HG02943 (cell line): ENCODE results near the gene RBM44.
"Not testable (repeated sequence)": the region's sequence is repeated elsewhere in the genome, so short reads cannot be mapped to it uniquely, and the experiment has no call there.

Source experiments
- ATAC-seq: cut with Tn5 transposase; IDR thresholded peaks from one replicate; pipeline ENCODE4 v1.9.1; 2021; ENCODE audit warnings: mild to moderate bottlenecking, low read depth, moderate library complexity; ENCODE audit not compliant: unreplicated experiment

Gene RBM44

DNA sequence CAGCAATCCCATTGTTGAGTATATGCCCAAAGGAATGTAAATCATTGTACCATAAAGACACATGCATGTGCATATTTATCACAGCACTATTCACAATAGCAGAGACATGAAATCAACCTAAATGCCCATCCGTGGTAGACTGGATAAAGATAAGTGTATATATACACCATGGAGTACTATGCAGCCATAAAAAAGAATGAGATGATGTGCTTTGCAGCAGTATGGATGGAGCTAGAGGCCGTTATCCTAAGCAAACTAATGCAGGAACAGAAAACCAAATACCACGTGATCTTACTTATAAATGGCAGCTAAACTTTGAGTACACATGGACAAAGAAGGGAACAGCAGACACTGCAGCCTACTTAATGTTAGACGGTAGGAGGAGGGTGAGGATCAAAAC is 42.5 kb downstream of the RBM44 start:
- ATAC-seq, result no peak

DNA sequence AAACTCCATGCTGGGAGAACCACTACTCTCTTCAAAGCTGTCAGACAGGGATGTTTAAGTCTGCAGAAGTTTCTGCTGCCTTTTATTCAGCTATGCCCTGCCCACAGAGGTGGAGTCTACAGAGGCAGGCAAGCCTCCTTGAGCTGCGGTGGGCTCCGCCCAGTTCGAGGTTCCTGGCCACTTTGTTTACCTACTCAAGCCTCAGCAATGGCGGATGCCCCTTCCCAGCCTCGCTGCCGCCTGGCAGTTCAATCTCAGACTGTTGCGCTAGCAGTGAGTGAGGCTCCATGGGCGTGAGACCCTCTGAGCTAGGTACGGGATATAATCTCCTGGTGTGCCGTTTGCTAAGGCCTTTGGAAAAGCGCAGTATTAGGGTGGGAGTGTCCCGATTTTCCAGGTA is 50.4 kb downstream of the RBM44 start:
- not testable (repeated sequence) for ATAC-seq

DNA sequence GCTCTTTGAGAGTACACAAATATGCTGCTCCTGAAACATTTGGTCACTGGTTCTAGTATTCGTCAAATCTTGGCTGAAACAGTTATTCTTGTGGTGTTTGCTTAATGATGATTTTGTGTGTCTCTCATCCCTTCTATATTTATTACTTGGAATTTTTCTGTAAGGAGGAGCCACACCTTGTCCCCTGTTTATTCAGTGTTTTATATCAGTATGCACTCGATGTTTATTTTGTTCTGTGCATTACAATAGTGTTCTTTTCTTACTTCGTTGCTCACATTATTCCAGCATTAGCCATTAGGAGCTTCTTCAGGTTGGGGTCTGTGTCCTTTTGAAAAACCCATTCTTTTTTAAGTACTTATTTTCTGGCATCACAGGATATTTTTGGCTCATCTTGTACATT is 55.7 kb downstream of the RBM44 start:
- no peak for ATAC-seq

DNA sequence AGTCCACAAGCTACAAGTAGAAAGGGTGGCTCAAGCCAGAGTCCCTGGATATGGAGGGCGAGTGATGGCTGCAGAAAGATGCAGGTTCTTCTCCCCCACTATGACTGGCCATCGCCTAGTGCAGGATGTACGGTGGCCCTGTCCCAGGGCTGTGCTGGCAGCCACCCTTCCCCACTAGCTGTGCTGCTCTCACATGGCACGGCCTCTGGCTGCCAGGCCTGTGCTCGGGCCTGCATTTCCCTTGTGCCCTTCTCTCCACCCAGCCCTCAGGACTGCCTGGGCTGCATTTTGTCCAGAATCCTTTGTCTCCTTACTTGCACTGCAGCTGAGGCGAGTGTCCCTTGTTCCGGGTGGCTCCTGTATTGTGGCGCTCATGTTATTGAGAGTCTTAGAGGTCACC is 59.2 kb downstream of the RBM44 start:
- ATAC-seq, result no peak

DNA sequence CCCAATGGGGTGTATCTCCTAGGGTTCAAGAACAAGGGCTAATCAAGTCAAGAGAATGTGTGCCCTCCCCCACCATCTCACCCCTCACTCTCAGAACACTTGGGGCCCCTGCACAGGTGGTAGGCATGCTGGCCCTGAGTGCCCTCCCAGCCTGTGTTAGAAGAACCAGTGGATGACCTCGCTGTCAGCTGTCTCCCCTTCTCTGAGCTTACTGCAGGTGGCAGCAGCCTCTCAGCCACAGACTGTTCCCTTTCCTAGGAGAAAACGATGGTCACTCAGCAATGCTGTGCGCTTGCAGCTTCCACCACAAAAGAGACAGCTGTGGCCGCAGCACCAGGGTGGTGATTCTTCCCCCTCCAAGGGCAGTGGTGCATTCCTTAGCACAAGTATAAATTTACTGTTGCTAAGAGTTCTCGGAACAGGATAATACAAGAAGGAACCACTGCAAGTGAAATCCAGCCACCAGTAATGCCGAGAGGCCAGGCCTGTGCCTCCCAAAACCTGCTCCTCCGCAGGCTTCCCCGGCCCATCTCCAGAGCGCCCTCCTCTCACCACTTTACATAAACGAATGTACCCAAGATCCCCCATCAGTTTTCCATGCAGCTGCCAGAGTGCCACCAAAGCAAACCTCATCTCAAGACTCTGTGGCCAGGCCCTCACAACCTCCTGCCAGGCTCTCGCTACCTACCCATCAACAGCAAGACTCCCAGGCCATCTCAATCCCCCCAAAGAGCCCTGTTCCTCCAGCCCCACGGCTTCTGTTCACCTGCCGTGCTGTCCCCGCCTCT is 59.9 kb downstream of the RBM44 start:
- ATAC-seq, result no peak

DNA sequence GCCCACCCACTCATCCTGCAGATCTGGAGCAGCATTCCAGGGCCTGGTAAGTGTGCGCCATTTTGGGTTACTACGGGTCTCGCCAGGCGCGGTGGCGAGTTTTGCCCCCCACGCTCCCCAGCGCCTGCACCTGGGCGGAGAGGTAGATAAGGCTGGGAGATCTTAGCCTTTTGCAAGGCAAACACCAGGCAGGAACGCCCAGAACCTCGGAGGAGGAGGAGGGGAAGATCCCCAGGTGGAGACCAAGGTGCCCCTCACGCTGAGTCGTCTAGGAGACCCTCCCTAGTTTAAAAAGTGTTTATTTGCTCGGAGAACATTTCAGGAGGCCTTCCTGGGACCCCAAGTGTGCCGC is 60.5 kb downstream of the RBM44 start:
- no peak for ATAC-seq

DNA sequence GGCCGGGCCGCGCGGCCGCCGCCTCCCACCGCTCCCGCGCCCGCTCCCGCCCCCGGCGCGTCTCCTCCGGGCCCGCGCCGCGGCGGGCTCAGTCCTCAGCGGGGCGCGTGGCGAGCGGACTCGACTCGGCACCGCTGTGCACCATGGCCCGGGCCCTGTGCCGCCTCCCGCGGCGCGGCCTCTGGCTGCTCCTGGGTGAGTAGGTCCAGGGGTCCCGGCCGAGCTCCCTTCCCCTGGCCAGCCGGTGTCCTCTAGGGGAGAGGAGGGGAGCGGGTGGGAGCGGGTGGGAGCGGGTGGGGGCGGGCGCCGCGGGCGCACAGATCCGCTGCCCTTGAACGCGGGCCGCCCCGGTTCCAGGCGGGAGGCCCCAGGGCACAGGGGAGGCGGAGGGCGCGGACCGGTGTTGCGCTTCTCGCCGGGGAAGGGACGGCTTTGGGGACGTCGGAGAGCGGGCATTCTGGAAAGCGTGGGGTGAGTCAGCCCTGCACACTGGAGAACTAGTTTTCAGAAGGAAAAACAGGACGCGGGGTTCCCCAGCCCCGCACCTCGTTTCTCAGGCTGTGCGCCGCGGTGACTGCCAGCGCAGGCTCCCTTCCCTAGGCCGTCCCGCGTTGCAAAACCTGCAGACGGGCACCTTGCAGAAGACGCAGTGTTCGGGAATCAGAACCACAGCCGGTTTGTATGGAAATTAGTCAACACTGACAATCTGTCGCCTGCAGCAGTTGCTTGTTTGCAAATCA is 61.1 kb downstream of the RBM44 start, which contains the start of gene RAMP1:
Gene RAMP1, plus strand, starts transcription at position 91 of the 740 bp plus-strand sequence. Its CDS starts 53 bp downstream, at position 144.
- ATAC-seq, result no peak

DNA sequence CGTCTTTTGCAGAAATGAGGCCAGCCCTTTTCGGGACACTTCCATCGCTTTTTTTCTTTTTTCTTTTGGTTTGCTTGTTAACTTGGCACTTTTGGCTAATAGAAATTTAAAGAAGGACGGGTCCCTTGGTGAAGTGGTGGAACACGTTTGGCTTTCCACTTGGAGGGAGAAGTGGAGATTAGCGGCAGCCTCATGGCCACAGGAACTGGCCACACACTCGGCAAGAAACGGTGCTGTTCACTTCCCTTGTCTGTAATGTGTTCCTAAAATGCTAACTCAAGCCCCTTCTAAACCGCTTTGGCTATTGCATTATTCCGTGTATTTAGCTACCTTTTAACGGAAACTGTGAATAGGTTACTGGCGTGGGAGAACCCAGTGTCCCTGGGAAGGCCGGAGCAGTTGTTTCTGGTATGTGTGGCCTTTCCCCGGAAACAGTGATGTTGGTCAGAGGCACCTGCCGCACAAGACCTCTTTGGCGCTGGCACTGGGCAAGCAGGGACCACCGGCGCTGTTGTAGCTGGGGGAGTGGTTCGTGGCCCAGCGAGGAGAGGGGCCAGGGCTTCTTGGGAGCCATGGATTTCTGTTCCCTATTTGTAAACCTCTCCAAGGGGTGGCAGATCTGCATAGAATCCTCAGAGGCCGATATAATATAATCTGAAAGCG is 61.8 kb downstream of the RBM44 start:
- no peak for ATAC-seq

DNA sequence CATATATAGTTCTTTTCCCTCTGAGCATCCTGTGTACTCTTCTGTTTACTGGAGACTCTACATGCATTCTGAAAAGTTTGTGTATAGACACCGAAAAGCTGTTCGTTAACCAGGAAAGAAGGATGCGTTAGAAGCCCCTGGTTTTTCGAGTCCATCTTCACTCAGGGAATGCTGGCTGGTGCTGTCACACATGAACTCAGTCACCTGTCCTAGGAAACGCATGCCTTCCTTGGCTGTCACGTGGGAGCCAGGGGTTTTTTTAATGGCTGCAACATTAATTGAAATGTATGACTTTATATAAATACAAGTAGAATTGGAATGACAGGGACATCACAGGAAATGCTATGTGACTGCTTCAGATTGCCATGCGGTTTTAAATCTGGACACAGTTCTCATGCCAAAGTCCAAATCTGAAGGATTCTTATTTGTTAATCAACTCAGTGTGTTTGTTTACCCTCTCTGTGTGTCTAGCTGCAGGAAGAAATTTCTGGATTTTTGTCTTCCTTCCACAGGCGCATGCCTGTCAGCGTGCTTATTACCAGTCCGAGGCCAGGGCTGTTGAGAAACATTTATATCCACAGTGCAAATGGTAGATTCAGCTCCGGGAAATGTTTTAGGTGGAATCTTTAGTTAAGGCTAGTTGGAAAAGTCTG is 63.4 kb downstream of the RBM44 start:
- no peak for ATAC-seq

DNA sequence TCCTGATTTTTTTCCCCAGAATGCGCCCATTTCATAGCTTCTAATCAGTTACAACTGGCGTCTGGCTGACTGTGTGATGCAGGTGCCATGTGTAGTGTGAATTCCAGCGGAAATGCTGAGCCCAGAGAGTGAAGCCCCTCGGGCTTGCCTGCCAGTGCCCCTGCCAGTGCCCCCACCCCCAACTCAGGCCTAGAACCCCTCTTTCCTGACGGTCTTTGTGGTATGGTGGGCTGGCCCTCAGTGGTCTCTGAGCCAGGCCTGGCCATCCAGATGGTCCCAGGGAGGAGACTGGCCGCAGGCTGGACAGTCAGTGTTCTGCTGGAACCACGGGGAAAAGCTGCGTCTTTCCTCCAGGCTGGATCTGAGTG is 63.9 kb downstream of the RBM44 start:
- no peak for ATAC-seq

DNA sequence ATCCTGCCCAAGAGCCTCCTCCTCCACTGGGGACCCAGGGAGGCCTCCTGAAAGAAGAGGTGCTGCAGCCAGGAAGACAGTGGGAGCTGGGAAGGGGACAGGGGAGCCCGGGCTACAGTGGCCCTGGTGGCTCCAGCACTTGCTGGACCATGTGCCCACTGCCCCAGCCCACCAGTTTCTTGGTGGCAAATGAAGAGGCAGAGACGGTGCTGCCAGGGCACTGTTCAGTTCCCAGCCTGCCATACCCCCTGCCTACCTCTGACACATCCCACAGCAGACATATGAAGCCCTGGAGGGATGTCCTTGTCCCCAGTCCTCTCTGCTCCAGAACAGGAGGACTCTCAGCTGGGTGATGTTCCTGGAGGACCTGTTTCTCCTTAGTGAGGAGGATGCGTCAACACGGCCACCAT is 64.5 kb downstream of the RBM44 start:
- ATAC-seq, result no peak

DNA sequence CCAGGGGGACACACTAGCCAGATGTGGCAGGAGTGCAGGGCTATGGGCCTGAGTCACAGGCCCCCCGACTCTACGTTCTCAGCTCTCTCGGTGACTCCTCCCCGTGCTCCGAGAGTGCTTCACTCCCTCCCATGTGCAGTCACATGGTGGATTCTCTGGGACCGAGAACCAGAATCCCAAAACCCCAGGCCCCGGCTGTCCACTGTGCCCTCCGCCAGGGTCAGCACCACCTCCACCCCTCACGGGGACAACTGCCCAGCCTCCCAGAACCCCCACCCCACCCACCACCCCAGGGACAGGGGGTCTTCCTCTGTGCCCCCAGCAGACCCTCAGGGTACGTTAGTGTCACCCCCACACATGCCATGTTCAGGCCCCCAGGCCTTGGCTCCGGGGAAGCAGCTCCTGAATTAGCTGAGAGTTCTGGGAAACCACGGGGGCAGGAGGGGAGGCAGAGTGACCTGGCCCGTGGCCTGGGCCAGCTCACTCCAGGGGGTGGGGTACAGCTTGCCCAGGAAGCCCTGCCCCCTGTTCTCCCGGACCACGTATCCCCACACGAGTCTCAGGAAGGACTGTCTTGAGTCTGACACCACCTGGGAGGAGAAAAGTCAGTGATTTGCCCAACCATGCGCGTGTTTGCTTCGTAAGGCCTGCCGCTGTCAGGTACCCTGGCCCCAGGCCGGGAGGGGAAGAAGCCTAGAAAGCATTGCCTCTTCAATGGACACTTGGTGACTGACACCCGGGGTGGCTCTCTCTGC is 65.3 kb downstream of the RBM44 start:
- ATAC-seq, result no peak

DNA sequence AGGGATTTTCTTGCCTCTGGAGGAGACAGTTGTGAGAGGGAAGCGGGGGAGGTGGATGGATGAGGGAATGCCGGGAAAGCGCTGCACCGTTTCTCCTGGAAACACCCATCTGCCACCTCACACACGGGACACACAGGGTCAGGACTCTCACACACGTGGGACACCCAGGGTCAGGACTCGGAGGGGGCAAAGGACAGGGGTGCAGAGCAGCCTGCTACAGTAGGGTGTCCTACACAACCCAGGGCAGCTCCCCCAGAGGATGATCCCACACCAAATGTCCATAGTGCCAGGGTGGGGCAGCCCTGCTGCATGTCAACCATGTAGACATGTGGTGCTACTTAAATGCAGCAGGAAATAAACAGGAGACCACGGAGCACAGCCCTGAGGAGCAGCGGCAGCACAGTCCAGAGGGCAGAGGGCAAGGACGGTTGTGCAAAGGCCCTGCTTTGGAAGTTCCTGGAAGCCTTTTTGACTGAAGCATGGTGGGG is 65.9 kb downstream of the RBM44 start:
- no peak for ATAC-seq

DNA sequence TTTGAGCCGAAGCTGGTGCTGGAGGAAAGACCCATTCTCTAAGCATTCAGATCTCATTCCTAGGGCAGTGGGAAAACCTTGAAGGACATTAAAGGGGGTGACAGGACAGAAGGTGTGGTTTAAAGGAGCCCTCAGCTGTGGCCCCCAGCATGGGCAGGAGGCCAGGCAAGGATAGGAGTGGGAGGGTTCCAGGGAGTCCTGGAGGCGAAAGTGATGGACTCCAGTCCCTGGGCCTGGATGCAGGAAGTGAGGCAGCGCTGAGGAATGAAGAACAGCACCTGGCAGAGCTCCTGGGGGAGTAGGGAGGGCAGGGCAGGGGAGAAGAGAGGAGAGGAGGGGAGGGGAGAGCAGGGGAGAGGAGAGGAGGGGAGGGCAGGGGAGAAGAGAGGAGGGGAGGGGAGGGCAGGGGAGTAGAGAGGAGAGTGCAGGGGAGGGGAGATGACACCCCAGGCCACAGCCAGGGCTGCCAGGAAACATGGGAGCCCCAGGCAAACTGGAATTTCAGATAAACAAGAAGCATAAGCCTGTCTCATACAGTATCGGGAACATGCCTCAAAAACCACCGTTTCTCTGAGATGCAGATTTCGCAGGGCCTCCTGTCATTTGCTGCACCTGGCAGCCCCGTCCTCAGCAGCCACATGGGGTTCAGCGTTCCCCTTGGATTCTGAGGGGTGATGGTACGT is 66.5 kb downstream of the RBM44 start:
- no peak for ATAC-seq

DNA sequence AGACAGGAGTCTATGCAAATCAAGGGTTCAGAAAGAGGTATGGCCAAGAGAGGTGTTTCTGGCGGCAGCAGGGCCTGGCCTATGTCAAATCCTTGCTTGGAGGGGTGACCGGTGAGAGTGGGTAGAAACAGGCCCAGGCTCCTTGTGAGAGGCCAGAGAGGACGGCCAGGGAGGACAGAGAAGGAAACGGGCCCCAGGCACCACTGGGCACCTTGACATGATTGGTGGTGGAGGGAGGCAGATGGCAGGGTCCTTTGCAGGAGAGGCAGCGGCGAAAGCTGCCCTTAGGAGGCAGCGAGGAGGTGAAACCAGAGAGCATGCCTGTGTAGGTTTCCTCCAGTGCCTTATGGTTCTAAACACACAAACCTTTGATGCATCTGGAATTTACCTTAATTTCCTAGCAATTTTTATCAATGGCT is 67.1 kb downstream of the RBM44 start:
- ATAC-seq, result no peak

DNA sequence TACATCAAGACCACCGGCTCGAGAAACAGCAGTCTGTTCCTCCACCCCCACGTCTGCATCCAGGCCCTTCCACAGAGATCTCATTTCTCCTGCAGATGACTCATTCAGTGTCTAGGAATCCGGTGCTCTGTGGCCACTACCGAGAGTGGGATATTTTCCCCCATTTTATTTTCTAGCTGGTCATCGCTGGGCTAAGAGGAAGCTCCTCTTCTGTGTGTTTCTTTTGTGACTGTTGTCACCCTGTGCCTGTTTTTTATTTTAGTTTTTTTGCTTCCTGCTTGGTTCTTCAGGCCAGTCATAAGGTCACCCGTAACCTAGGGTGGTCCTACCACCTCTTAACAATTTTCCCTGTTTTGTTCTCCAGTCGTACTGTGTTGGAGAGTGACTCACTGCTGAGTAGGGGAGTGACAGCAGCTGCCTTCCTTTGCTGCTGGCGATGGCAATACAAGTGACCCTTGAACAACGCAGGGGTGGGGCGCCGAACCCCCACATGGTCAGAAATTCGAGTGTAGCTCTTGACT is 67.6 kb downstream of the RBM44 start:
- no peak for ATAC-seq

DNA sequence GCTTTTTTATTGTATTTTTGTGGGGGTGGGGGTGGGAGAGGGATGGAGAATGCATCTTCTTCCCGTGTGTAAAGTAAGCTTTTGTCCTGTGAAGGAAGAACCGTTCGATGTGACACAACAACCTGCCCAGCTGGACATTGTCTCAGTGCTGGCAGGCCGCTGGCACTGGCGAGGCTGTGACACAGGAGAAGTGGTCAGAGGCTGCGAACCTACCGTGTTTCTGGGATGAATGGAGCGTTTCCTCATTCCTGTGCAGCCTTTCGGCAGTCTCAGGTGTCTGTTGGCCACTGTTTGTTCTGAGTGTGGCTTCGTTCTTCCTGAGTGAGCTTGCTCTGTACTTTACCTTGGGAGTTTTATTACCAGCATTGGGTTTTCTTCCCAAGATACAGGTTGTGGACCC is 68.9 kb downstream of the RBM44 start:
- no peak for ATAC-seq

DNA sequence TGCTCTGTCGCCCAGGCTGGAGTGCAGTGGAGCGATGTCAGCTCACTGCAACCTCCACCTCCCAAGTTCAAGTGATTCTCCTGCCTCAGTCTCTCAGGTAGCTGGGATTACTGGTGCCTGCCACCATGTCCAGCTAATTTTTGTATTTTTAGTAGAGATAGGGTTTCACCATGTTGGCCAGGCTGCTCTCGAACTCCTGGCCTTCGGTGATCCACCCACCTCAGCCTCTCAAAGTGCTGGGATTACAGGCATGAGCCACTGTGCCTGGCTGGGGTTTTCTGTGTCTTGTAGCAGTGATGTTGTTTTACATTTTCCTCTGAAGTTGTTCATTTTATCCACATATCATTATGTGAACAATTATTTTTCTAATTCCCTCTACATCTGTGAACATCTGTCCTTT is 69.5 kb downstream of the RBM44 start:
- not testable (repeated sequence) for ATAC-seq

DNA sequence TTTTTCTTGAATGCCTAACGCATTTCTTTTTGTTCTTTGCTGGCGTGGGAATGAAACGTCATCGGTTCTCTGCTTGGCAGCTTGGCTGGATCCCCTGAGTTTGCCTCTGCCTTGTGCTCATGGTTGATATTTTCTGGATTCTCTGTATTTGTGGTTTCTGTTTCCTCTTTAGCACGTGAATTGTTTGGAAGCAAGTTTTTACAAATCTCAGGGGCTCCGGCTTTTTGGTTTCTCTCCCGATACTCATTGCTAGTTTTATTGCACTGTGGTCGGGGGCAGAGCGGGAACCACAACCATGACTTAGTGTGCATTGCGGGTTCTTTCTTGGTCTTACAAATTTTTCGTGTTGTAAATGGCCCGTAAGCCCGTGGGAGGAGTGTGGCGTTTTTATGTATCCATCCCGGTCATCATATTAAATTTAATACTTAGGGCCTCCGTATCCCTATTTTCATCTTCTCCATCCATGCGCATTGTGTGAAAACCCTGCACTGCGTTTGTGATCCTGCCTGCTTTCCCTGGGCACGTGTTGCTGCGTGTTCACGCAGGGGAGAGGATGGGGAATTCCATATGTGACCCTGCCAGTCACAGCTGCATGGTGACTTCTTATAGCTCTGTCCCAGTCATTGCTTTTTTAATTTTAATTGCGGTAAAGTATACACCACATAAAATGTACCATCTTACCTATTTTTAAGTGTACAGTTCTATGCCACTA is 70.2 kb downstream of the RBM44 start:
- ATAC-seq, result no peak
